AG08396 (cell line): Measurements from ENCODE around the gene SYNGAP1.
"Not testable (repeated sequence)": the region's sequence is repeated elsewhere in the genome, so short reads cannot be mapped to it uniquely, and the experiment has no call there.

Experiments used
- DNase-seq: peaks from one replicate; pipeline ENCODE4 v3.0.0; 2012; ENCODE audit warnings: low spot score, mixed read lengths

Gene SYNGAP1

GRCh38 chr6:33419580-33420490 is at the start of gene SYNGAP1:
SYNGAP1 (plus strand) TSS chr6:33420065; CDS start chr6:33420265, 200 bp downstream.
- no peak for DNase-seq

DNA sequence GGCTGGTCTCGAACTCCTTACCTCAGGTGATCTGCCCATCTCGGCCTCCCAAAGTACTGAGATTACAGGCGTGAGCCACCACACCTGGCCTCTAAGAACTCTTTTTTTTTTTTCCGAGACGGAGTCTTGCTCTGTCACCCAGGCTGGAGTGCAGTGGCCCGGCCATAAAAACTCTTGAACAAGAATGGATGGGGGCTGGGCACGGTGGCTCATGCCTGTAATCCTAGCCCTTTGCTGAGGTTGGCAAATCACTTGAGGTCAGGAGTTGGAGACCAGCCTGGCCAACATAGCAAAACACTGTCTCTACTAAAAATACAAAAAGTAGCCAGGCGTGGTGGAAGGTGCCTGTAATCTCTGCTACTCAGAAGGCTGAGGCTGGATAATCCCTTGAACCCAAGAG is 48.0 kb upstream of the SYNGAP1 start:
- not testable (repeated sequence) for DNase-seq

GRCh38 chr6:33372526-33373123 is 47.2 kb upstream of the SYNGAP1 start:
- DNase-seq, result no peak

DNA sequence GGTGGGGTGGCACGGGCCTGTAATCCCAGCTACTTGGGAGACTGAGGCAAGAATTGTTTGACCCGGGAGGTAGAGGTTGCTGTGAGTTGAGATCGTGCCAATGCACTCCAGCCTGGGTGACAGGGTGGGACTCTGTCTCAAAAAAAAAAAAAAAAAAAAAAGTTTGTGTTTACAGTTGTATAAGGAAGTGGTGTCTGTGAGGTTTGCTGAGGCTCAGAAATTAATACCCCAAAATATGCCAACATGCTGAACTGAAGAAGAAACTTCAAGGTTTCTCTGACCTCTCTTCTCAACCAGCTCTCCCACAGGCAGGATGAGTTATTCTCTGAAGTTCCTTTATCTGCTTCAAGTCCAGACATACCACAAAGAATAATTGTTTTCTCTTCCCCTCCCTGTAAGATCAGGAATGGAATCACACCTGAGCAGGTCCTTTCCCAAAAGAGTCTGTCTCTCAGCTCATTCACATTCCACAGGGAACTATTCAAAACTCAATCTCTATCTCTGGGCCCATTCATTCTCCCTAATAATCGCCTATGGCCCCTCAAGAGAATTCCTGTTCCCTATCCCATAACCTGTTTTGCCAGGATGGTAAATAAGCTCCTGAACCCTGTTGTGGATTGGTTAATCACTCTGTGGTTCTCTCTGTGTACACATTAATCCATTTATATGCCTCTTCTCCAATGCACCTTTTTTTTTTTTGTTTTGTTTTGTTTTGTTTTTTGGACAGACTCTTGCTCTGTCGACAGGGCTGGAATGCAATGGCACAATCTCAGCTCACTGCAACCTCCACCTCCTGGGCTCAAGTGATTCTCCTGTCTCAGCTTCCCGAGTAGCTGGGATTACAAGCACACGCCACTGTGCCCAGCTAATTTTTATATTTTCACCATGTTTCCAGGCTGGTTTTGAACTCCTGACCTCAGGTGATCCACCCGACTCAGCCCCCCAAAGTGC is 45.6 kb upstream of the SYNGAP1 start:
- no peak for DNase-seq

GRCh38 chr6:33375143-33375671 is 44.7 kb upstream of the SYNGAP1 start:
- no peak for DNase-seq

DNA sequence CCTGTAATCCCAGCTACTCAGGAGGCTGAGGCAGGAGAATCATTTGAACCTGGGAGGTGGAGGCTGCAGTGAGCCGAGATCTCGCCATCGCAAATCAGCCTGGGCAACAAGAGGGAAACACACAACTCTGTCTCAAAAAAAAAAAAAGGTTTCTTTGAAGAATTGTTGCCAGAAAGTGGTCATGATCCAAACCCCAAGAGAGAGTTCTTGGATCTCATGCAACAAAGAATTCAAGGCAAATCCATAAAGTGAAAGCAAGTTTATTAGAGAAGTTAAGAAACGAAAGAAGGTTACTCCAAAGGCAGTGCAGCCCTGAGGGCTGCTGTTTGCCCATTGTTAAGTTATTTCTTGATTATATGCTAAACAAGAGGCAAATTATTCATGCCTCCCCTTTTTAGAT is 42.7 kb upstream of the SYNGAP1 start:
- no peak for DNase-seq

GRCh38 chr6:33379184-33379583 is 40.7 kb upstream of the SYNGAP1 start:
- not testable (repeated sequence) for DNase-seq

- no peak for DNase-seq
Measured at GRCh38 chr6:33380272-33380981, 39.4 kb upstream of the SYNGAP1 start.

- DNase-seq, result no peak
Measured at GRCh38 chr6:33383427-33384185, 36.3 kb upstream of the SYNGAP1 start.

GRCh38 chr6:33384581-33385020 is 35.3 kb upstream of the SYNGAP1 start:
- DNase-seq, result peak; percentile 58

GRCh38 chr6:33390173-33390572 is 29.7 kb upstream of the SYNGAP1 start:
- no peak for DNase-seq

GRCh38 chr6:33390767-33391277 is 29.0 kb upstream of the SYNGAP1 start:
- no peak for DNase-seq

DNA sequence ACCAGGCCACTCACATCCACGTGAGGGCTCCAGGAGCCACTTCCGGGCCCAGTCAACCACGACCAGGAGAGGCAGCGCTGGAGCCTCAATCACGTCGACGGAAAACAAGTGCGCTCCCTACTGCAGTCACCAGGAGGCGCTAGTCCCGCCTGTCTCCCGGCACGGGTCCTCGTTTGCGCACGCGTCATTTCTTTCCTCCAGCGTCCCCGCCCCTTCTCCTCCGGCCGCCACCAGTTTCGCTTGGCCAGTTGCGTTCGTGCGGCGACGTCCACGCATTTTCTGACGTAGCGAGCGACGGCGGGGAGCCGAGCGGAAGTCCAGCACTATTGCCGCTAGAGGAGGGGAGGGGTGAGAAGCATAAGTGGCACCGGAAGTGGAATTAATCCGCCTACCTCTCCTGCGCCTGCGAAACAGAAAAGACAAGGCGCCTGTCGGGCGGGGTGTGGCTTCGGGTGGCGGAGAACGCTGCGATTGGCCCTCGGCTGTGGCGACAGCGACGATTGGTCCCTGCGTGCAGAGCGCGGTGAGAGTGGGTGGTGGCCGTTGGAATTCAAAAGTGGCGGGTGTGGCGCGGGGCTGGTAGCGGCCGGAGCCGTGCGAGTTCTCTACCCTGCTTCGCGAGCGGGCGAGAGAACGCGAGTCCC is 28.5 kb upstream of the SYNGAP1 start, which contains the start of gene KIFC1:
Gene KIFC1, plus strand, starts transcription at position 546 of the 644 bp plus-strand sequence. CDS start 163 bp downstream, outside the sequence.
- peak; percentile 95 for DNase-seq

DNA sequence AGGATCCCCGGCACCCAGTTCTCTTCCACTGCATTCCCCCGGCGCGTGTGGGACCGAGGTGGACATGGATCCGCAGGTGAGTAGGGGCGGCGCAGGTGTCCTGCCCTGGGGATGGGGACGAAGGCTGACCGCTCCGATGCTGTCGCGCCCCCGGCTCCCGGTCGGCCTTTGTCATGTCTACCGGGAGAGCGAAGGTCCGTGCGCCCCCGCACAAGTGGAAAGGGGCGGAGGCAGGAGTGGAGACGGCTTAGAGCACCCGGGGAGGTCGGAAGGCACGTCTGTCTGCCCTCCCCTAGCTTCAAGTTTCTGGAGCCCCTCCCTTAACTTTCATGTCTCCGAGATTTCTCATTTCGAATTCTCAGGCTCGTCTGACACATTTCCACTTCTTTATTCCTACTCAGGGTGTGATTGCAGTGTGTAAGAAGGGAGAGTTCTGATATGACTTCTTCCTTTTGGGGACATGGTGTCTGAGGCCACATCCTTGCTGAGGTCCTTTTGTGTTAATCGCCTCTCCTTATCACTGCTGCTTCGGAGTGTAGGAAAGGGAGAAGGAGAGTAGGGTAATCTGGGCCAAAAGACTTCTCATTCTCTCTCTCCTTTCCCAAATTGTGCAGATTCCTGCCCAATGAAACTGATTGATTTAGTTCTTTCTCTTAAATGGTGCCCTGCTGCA is 27.8 kb upstream of the SYNGAP1 start:
- no peak for DNase-seq

DNA sequence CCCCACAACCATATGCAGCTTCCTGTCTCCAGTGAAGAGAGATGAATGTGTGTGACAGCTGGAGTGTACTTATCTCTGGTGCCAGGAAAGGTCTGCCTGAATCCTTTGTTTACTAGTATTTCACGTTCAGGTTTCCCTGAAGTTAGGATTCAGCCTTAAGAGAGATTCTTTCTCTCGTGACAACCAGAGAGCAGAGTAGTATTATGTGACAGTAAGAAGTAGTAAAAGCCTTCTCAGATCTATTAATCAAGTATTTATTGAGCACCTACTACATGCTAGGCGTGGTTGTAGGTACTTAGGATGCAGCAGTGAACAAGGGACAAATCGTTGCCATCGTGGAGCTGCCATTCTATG is 27.3 kb upstream of the SYNGAP1 start:
- DNase-seq, result no peak

DNA sequence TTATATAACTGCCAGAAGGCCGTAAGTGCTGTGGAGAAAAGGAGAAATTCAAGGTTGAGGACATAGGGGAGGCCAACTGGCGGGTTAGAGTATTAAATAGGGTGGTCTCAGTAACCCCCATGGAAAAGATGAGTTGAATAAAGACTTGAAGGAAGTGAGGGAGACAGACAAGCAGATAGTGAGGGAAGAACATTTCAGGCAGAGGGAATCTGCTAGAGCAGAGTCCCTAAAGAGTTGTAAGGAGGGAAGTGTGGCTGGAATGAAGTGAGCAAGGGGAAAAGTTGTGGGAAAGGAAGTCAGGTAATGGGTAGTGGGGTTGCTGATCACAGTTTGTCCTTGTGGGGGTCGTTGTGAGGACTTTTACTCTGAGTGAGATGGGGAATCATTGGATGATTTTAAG is 26.9 kb upstream of the SYNGAP1 start:
- DNase-seq, result no peak

GRCh38 chr6:33397541-33397940 is 22.3 kb upstream of the SYNGAP1 start:
- DNase-seq, result no peak

DNA sequence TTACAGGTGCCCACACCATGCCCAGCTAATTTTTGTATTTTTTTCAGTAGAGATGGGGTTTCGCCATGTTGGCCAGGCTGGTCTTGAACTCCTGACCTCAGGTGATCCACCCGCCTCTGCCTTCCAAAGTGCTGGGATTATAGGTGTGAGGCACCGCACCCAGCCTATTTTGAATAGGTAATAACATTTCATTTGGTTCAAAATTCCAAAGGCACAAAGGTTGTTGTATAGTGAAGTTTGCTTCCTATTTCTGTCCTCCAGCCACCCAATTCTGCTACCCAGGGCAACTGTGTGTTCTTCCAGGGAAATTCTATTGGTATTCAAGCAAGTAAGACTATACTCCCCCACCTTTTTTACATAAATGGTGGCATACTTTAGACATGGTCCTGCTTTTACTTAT is 21.3 kb upstream of the SYNGAP1 start:
- DNase-seq, result not testable (repeated sequence)

DNA sequence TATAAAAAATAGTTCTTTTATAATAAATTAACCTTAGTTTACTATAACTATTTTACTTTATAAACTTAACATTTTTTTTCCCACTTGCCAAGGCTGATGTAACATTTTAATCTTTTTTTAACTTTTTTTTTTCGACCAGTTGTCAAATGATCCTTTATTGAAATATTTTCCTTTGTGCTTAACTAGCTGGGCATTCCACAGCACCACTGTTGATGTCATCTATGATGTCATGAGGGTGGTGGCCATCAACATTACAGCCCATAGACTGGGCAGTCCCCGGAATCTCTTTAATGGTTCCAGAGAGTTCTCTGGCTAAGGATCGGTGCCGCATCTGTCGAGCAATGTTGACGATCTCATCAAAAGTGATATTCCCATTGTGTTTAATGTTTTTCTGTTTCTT is 20.0 kb upstream of the SYNGAP1 start:
- not testable (repeated sequence) for DNase-seq
